Heart right ventricle (tissue), 16 donors: ENCODE measurements around the gene TBL1XR1. TPM values are rescaled to one million over a fixed set of nuclear protein-coding genes. Genes with fewer than 3 reads are reported as not detected.

Source experiments
- ATAC-seq, 8 donors: fragments of 200-7000 bp; cut with Tn5 transposase; one replicate each; pipeline ENCODE4 v1.9.1; 2020; ENCODE audit warnings: mild to moderate bottlenecking in 8 of 8, moderate library complexity in 8 of 8, moderate number of reproducible peaks in 1 of 8
- DNase-seq, 2 donors: peaks; one replicate each; pipeline ENCODE4 v3.0.0-alpha.2; 2020
- H3K27ac ChIP-seq, 10 donors: fragments of 200-600 bp; sonication (generic) in 2 of 10; one replicate each; pipeline versions ENCODE4 v1.5.0 to v1.8.0; 2020 to 2022; ENCODE audit warnings: mild to moderate bottlenecking in 3 of 10
- H3K27me3 ChIP-seq, 7 donors: fragments of 200-600 bp; one replicate each; pipeline ENCODE4 v1.8.0; 2021 to 2022; ENCODE audit warnings: mild to moderate bottlenecking in 2 of 7
- H3K36me3 ChIP-seq, 9 donors: fragments of 200-600 bp; sonication (generic) in 1 of 9; one replicate each; pipeline versions ENCODE4 v1.5.0 to v1.8.0; 2020 to 2022; ENCODE audit warnings: mild to moderate bottlenecking in 2 of 9
- H3K4me1 ChIP-seq, 9 donors: fragments of 200-600 bp; sonication (generic) in 1 of 9; one replicate each; pipeline versions ENCODE4 v1.5.0 to v1.8.0; 2020 to 2022; ENCODE audit warnings: mild to moderate bottlenecking in 4 of 9
- H3K4me3 ChIP-seq, 10 donors: fragments of 200-600 bp; sonication (generic) in 2 of 10; one replicate each; pipeline versions ENCODE4 v1.5.0 to v1.8.0; 2020 to 2022; ENCODE audit warnings: mild to moderate bottlenecking in 7 of 10, moderate library complexity in 2 of 10
- H3K9me3 ChIP-seq, 11 donors: fragments of 200-600 bp in 10 of 11; sonication (generic) in 2 of 11; one replicate each; pipeline versions ENCODE4 v1.5.0 to v1.8.0; 2013 to 2022; ENCODE audit warnings: mild to moderate bottlenecking in 2 of 11, control low read depth in 1 of 11, moderate library complexity in 1 of 11
- WGBS, 2 donors: extraction: QIAGEN DNeasy Blood & Tissue Kit; methylation state at CpG; one replicate each; pipeline ENCODE4 v1.1.7; 2013; ENCODE audit warnings: inconsistent platforms in 1 of 2; 5-methylcytosine and 5-hydroxymethylcytosine counted together
- intact Hi-C, 10 donors: fragments of 100-400 bp; cut with DNase I; formaldehyde crosslinking; loops; one replicate each; pipeline versions ENCODE4 v1.11.1 to v1.14.2; 2022
- polyA plus RNA-seq, 2 donors: library from polyadenylated mRNA; stranded (reverse); fragments of 200-250 nt; gene quantifications; one replicate each; pipeline ENCODE4 v1.2.3, GENCODE V29; 2013
- total RNA-seq, 10 donors: library from RNA; stranded (reverse); fragmentation: NEBNext Ultra II Directional in 3 of 10; extraction: Animal tissue kit (Norgen Biotek cat#: 25700) in 3 of 10; gene quantifications; one replicate each; pipeline versions ENCODE4 v1.2.1 to v1.2.4, GENCODE V29; 2021 to 2023
- TF ChIP-seq, protein P1 (sequence below), 9 donors: fragments of 200-600 bp; sonication (generic) in 2 of 9; IDR thresholded peaks; one replicate each; pipeline versions ENCODE4 v1.5.0 to v1.8.0; 2021 to 2022; ENCODE audit warnings: antibody characterized with exemption in 9 of 9, mild to moderate bottlenecking in 5 of 9, moderate library complexity in 1 of 9
- donor health status: Arrhythmogenic right ventricular cardiomyopathy.
- donor health status: ischemic (EF 13 %, LVEDD 7.1; RV severe dilation, severe dysfunction).
- donor health status: healthy with polysubstance abuse.
- donor health status: DM: no; HTN: yes; CAD: no.
- donor health status: DM: no; HTN: no; CAD: no.
- donor health status: ischemic (EF 25% LVEDD 6.9; RV normal size, moderate dysfunction).
- donor health status: ischemic (EF 25% LVEDD 5.7; RV mildly dilated, moderate dysfunction).
- donor health status: healthy.
- donor health status: DM: yes; HTN: yes; CAD: no.
- donor health status: Ischemic cardiomyopathy.
- donor health status: ischemic (EF 35%, LVEDD 5.7; RV mildly dilated, moderate dysfunction).
- donor health status: nonischemic (EF 11% LVEDD 7.7; RV severe dilation, severe dysfunction).
- donor health status: DM: yes; HTN: yes; CAD: no.
- donor health status: PGD.
- donor health status: ischemic (EF 29% LVEDD 5.4; RV normal size, mild dysfunction).
- donor health status: nonischemic (EF 23%, LVEDD 6.1; RV moderate dilation, normal function).

Gene TBL1XR1
- total and polyA plus RNA-seq, 12 donors: 25.7 to 184 (median 121) TPM

DNA sequence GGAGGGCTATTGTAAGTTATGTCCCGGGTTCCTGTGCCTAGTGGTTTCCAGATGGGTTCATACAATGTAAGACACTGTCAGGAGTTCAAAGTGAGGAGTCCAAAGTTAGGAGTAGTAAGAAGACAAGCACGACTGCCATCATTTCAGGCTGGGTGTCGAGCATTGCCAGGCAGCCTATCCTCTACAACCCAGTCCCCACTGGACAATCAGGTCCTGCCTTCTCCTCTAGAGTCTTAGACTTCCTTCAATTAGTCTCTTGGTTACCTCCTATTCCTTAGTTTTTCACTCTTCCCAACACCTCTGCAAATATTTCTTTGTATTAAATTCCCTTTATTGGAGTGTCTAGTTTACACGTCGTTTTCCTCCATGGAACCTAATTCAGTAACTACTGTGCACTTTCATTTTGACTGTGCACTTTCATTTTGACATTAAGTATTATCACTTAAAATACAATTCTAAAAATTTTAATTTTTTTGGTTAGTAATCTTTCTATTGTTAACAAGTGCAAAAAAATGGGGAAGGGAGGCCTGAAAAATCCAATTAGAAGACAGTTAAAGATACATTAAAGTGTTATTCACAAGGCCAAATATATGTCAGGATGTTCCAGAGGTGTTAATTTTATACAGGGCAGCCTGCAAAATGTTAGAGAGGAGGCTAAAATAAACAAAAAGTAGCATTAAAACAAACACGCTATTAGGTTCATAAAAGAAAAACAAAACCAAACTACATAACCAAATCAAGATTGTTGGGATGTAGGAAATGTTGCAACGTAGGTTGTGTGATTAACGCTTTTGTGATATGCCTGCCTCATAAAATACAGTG is 155.3 kb downstream of the TBL1XR1 start:
- DNase-seq (no peak), ATAC-seq (peak in 5 of 8 donors; percentile 10 to 42 (median 27))
- Histone ChIP-seq H3K9me3 (peaks cover 0 to 9% (median 0%) of the 10 kb centered on the region in 11 donors), H3K36me3 (peaks cover 0 to 76% (median 29%) of the 10 kb centered on the region in 9 donors), H3K27ac (peak overlapping the region in 6 of 10 donors; percentile 26 to 72 (median 62)), H3K27me3 (no peaks in the 10 kb centered on the region), H3K4me3 (no peak overlapping the region), H3K4me1 (peaks cover 5 to 44% (median 29%) of the 10 kb centered on the region in 9 donors)
- WGBS, 2 donors: 81 to 82% methylated on average over 8 of the region's 8 CpGs
- intact Hi-C loops: loop anchor here in 5 of 10 donors (10.0 kb wide), 4 partner anchors 313 to 1343 kb away; no protein-coding TSS in a partner anchor
- TF ChIP-seq, protein P1, sequence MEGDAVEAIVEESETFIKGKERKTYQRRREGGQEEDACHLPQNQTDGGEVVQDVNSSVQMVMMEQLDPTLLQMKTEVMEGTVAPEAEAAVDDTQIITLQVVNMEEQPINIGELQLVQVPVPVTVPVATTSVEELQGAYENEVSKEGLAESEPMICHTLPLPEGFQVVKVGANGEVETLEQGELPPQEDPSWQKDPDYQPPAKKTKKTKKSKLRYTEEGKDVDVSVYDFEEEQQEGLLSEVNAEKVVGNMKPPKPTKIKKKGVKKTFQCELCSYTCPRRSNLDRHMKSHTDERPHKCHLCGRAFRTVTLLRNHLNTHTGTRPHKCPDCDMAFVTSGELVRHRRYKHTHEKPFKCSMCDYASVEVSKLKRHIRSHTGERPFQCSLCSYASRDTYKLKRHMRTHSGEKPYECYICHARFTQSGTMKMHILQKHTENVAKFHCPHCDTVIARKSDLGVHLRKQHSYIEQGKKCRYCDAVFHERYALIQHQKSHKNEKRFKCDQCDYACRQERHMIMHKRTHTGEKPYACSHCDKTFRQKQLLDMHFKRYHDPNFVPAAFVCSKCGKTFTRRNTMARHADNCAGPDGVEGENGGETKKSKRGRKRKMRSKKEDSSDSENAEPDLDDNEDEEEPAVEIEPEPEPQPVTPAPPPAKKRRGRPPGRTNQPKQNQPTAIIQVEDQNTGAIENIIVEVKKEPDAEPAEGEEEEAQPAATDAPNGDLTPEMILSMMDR (IDR thresholded peaks at IDR 0.05): no peak

DNA sequence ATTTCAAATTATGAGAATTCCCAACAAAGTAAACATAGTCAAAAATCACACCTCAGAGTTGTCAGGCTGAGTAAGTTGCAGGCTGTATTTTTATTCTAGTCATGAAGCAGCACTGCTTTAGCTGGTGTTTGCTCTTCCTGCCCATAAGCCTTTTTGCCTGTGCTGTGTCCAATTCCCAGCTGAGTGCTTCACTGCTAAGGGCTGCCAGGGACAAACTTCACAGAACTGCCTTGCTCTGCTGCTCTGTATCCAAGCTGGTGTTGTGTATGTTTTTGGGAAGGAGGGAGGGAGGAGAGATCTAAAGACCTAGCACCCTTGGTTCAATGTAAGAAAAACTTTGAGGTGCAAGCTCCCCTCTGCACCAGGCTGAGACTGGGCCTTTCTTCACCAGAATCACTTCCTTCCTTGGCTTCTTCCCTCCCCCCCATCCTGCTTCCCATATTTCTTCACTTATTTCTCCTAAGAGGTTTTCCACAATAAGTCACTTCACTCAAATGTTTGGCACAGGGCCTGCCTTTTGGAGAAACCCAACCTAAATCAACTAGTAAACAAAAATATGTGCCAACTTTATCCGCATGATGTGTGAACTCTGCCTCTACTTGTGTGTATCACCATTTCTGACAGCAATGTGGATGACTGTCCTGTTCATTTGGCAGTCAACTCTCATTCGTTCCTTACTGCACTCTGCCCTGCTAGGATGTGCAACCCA is 156.1 kb downstream of the TBL1XR1 start:
- H3K27me3 ChIP-seq: no peaks in the 10 kb centered on the region
- ATAC-seq: peak; percentile 78 to 94 (median 88)
- H3K4me3 ChIP-seq: no peak overlapping the region
- H3K9me3 ChIP-seq: peaks cover 0 to 9% (median 0%) of the 10 kb centered on the region in 11 donors
- peaks cover 0 to 76% (median 23%) of the 10 kb centered on the region in 9 donors for H3K36me3 ChIP-seq
- intact Hi-C loops: loop anchor here in 5 of 10 donors (10.0 kb wide), 4 partner anchors 314 to 1344 kb away; no protein-coding TSS in a partner anchor
- TF ChIP-seq, protein P1 (IDR thresholded peaks at IDR 0.05): no peak
- H3K4me1 ChIP-seq: peaks cover 5 to 46% (median 29%) of the 10 kb centered on the region in 9 donors
- peak overlapping the region in 8 of 10 donors; percentile 26 to 72 (median 52) for H3K27ac ChIP-seq
- WGBS, 2 donors: 13 to 34% methylated on average over 2 of the region's 2 CpGs
- DNase-seq: peak in 1 of 2 donors; percentile 30

DNA sequence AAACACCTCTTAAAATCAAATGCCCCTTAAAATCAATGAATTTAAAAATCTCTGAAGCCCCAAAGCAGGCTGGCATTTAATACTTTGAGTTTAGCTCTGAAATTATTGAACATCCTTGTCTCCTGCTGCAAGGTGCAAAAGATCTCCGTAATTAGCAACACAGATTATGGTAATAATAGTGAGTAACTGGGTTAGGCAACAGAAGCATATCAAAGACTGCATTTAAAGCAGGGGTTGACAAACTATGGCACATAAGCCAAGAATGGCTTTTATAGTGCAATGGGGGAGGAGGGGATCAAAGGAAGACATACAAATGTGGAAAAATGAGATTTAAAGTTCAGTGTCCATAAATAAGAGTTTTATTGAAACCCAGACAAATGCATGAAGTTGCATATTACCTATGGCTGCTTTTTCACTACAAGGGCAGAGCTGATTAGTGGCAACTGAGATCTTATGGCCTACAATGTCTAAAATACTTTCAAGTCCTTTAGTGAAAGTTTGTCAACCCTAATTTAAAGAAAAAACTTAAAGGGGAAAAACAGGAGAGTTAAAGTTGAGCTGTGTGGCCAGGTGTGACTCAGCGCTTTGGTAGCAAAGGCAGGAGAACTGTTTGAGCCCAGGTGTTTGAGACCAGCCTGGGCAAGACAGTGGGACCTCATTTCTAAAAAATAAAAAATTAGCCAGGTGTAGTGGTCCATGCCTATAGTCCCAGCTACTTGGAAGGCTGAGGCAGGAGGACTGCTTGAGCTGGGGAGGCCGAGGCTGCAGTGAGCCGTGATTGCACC is 157.6 kb downstream of the TBL1XR1 start:
- WGBS, 2 donors: 88 to 89% methylated on average over 4 of the region's 4 CpGs
- H3K27me3 ChIP-seq: no peaks in the 10 kb centered on the region
- peaks cover 0 to 9% (median 0%) of the 10 kb centered on the region in 11 donors for H3K9me3 ChIP-seq
- peak overlapping the region in 7 of 10 donors; percentile 23 to 72 (median 59) for H3K27ac ChIP-seq
- TF ChIP-seq, protein P1 (IDR thresholded peaks at IDR 0.05): no peak
- peaks cover 5 to 46% (median 29%) of the 10 kb centered on the region in 9 donors for H3K4me1 ChIP-seq
- DNase-seq: no peak
- ATAC-seq: no peak
- H3K4me3 ChIP-seq: no peak overlapping the region
- intact Hi-C loops: loop anchor here in 5 of 10 donors (10.0 kb wide), 4 partner anchors 315 to 1345 kb away; no protein-coding TSS in a partner anchor
- H3K36me3 ChIP-seq: peaks cover 0 to 76% (median 10%) of the 10 kb centered on the region in 9 donors
